G401.6 (cell line): ENCODE measurements around the gene BLOC1S4.
A peak's percentile ranks its signal among the peaks of the same experiment; 100 is the strongest.
"Not testable (repeated sequence)": the region's sequence is repeated elsewhere in the genome, so short reads cannot be mapped to it uniquely, and the experiment has no call there.

Experiments used
- FAIRE-seq: peaks from 2 replicates; lab custom pipeline; 2012; peaks lifted over from hg19 to GRCh38; lab: Jason Lieb, UNC

Gene BLOC1S4

DNA sequence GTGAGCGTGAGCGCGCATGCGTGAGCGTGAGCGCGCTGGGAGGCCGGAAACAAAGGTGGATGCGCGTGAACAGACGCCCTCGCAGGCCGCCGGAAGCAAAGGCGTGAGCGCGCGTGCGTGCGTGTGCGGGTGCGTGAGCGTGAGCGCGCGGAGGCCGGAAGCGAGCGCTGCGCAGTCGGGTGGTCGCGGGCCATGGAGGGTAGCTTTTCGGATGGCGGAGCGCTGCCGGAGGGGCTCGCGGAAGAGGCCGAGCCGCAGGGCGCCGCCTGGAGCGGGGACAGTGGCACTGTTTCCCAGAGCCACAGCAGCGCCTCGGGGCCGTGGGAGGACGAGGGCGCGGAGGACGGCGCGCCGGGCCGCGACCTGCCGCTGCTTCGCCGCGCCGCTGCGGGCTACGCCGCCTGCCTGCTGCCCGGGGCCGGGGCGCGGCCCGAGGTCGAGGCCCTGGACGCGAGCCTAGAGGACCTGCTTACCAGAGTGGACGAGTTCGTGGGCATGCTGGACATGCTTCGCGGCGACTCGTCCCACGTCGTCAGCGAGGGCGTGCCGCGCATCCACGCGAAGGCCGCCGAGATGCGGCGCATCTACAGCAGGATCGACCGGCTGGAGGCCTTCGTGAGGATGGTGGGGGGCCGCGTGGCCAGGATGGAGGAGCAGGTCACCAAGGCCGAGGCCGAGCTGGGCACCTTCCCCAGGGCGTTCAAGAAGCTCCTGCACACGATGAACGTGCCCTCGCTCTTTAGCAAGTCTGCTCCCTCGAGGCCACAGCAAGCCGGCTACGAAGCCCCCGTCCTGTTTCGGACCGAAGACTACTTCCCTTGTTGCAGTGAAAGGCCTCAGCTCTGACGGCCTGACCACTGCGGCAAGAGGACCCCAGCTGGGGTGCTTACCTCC, at the start of gene BLOC1S4:
Gene BLOC1S4 (plus strand): TSS at position 157 of the 894 bp plus-strand sequence. CDS start 36 bp downstream, at position 193.
- peak; percentile 89 for FAIRE-seq

DNA sequence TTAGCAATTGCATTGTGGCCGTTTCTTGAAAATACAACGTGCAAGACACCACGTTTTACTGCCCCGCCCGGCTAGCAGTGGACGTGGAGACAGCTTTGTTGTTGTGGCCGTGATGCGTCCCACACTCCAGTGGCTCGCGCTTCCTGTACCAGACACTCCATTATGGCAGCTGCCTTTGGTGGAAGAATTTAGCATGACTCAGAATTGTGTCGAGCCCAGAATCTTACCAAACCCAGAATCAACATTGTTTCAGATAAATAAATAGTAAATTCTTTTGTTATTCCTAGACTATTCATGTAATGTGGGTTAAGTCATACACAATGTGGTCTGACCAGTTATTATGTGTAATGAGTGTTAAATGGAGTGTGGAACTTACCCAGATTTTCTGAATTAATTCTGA, 47.6 kb upstream of the BLOC1S4 start:
- no peak for FAIRE-seq

DNA sequence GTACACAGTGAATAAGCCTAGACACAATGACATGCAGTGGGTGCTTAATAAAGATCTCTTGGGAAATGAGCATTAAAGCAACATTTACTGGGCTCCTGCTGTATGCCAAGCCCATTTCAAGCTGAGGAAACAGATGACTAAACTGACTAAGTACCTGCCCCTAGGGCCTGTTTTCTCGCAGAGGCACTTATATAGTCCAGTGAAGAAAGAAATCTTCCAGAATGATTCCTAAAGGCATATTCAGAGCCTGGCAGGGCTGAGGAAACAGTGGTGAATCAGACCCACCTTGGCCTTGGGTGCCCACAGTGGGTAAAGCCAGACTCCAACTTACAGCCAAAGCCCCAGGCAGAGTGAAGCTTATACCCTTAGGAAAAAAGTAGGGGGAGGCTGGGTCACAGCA, 44.3 kb upstream of the BLOC1S4 start:
- no peak for FAIRE-seq

DNA sequence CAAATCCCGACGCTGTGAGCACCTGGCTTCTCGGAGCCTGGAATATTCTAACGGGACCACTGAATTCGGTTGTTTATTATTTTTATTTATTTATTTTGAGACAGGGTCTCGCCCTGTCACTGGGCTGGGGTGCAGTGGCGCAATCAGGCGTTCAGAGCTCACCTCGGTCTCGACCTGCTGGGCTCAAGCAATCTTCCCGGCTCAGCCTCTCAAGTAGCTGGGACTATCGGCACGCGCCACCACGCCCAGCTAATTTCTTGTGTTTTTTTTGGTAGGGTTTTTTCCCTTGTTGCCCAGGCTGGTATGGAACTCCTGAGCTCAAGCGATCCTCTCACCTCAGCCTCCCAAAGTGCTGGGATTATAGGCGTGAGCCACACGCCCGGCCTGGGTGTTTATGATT, 43.8 kb upstream of the BLOC1S4 start:
- FAIRE-seq: no peak

DNA sequence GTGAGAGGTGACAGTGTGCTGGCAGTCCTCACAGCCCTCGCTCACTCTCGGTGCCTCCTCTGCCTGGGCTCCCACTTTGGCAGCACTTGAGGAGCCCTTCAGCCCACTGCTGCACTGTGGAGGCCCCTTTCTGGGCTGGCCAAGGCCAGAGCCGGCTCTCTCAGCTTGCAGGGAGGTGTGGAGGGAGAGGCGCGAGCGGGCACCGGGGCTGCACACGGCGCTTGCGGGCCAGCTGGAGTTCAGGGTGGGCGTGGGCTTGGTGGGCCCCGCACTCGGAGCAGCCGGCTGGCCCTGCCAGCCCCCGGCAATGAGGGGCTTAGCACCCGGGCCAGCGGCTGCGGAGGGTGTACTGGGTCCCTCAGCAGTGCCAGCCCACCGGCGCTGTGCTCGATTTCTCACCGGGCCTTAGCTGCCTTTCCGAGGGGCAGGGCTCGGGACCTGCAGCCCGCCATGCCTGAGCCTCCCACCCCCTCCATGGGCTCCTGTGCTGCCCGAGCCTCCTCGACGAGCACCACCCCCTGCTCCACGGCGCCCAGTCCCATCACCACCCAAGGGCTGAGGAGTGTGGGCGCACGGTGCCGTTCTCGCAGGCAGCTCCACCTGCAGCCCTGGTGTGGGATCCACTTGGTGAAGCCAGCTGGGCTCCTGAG, 43.3 kb upstream of the BLOC1S4 start:
- FAIRE-seq: not testable (repeated sequence)

DNA sequence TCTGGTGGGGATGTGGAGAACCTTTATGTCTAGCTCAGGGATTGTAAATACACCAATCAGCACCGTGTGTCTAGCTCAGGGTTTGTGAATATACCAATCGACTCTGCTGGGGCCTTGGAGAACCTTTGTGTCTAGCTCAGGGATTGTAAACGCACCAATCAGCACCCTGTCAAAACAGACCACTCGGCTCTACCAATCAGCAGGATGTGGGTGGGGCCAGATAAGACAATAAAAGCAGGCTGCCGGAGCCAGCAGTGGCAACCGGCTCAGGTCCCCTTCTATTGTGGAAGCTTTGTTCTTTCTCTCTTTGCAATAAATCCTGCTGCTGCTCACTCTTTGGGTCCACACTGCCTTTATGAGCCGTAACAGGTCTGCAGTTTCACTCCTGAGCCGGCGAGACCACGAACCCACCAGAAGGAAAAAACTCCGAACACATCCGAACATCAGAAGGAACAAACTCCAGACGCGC, 42.7 kb upstream of the BLOC1S4 start:
- peak; percentile 37 for FAIRE-seq

GRCh38 chr4:6673660-6674499, 42.1 kb upstream of the BLOC1S4 start:
- peak; percentile 88 for FAIRE-seq

DNA sequence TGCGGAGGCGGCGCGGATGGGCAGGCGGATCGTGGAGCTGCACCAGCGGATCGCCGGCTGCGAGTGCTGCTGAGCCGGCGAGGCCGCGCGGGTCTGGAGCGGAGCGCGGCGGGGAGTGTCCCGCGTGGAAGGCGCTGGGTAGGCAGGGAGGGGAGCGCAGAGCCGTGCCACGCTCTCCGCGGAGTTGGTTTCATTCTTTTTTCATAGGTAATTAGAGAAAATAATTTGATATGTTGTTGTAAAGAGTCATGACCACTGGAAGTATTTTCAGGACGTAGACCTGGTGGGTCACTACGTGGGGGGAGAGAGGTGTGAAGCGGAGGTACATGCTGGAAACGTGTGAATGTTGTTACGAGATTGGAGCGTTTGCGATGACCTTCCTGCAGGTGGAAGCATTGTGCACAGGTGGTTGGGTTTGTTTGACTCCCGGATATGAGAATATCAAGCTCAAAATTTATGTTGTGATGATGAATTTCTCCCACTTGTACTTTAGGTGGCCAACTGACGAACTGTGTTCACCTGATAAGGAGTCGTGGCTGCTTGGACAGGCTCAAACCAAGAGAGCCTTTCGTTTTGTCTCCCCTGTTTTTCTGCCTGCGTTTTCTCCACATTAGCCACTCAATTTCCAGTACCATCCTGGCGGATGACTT, 41.3 kb upstream of the BLOC1S4 start:
- peak; percentile 34 for FAIRE-seq

DNA sequence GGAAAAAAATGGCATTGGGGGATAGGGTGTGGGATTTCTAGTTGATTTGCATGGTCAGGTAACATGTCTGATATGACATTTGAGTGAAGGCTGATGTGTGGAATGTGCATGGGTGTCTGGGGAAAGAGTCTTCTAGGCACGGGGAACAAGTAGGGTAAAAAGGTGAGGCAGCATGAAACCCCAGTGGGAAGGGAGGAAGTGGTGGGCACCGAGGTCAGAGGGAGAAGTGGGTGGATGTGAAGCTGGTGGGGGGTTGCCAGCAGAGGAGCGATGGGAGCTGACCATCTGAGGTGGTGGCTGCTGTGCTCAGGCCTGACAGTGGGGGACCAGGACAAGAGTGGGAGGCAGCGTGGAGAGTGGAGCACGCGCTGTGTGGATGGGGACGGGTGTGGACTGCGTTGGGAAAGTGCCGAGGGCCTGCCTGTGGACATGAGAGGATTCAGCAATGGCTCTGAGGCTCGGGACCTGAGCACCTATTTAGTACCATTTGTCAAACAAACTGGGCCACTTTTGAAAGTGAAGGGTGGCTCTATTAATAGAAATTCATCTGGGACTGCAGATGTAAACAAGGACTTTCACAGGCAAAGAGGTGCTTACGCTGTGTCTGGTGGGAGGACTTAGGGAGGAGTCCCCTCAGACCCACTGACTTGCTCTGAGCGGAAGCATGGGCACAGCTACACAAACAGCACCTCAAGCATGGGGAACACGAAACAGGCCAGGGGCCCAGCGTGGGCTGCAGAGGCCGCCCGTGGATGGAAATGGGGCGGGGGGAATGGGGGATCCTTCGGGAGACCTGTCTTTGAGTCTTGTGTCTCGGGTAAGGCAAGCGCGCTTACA, 39.0 kb upstream of the BLOC1S4 start:
- FAIRE-seq: no peak

- FAIRE-seq: no peak
These were observed 35.5 kb upstream of the BLOC1S4 start for GRCh38 chr4:6680372-6681034.

DNA sequence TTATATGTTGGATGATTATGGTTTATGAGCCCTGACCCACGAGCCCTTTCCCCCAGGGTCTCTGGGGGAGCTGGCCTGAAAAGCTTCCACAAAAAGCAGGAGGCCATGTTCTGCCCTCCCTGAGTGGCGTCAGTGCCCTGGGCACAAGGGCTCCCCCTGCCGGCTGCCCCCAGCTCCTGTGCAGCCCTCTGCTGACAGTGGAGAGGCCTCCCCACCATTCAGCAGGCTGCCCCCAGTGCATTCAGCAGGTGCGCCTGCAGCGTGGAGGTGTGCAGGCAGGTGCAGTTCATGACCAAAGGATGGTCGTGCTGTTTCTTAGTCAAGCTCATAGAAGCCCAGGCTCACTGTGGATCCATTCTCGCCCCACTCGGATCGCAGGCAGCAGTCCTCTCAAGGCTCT, 34.8 kb upstream of the BLOC1S4 start:
- no peak for FAIRE-seq

DNA sequence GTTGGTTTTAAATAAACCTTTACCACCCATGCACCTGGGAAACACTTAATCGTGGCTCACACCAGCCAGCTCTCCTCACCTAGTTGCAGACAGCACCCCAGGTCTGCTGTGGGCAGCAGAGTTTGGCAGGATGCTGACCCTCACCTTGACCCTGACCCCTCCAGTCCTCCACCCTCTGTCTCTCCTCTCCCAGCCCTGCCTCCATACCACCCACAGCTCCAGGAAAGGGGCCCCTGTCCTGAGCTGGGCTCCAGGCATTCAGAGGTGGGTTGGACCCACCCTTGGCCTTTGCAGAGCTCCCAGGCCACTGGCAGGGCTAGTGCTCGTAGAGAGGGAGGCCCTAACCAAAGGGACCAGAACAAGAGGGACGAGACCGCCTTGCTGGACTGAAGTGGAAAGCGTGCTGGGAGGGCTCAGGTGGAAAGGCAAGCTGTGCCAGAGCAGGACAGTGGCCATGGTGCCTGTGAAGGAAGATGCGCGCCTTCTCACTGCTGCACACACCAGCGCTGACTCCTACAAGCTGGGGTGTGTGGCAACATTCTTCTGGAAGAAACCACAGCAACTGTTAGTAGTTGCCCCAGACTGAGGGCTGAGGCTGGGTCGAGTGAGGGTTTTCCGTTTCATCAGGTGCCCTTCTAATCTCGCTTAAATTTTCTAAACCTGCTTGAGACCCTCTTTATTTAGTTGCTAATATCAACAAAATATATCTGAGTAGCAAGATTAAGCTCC, 32.9 kb upstream of the BLOC1S4 start:
- no peak for FAIRE-seq

DNA sequence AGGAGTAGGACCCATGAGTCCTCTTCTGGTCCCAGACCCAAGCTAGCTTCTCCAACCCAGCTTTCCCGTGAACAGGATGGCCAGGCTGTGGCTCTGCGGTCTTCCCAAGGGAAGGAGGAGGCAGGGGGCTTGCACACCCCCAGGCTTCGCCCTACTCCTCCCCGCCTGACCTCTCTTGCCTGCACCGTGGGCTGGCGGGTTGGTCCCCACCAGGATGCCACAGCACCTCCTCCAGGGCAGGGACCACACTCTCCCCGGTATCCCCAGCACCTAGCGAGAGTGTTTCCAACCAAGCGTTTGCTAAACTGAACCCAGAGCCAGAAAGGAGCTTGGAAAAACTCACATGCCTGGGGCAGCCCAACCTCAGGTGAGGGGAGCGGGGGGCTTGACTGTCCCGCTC, 31.3 kb upstream of the BLOC1S4 start:
- FAIRE-seq: no peak

DNA sequence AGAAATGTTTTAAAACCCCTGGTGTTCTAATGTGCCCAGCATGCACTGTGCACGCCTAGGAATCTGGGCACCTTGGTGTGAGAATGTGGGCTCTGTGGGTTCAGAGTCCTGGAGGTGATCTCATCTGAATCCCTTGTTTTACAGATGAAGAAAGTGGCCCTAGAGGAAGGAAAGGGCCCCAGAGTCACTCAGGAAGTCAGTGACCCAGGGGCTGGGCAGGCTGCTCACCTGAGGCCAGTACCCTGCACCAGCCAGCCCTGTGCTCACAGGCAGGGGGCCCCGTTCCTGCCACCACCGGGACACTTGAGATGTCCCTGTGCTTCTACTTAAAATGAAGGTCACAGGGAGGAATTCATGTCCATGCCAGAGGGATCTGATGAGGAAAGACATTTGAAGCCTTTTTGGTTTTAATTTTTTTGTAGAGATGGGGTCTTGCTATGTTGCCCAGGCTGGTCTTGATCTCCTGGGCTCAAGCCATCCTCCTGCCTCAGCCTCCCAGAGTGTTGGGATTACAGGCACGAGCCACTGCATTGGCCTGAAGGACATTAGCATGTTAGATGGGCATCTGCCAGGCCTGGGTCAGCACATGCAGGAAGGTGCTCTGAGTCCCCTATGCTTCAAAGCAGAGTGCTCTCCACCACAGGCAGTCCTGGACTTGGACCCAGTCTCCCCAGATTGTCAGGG, 29.7 kb upstream of the BLOC1S4 start:
- FAIRE-seq: no peak

GRCh38 chr4:6687947-6688878, 27.8 kb upstream of the BLOC1S4 start:
- FAIRE-seq: no peak

DNA sequence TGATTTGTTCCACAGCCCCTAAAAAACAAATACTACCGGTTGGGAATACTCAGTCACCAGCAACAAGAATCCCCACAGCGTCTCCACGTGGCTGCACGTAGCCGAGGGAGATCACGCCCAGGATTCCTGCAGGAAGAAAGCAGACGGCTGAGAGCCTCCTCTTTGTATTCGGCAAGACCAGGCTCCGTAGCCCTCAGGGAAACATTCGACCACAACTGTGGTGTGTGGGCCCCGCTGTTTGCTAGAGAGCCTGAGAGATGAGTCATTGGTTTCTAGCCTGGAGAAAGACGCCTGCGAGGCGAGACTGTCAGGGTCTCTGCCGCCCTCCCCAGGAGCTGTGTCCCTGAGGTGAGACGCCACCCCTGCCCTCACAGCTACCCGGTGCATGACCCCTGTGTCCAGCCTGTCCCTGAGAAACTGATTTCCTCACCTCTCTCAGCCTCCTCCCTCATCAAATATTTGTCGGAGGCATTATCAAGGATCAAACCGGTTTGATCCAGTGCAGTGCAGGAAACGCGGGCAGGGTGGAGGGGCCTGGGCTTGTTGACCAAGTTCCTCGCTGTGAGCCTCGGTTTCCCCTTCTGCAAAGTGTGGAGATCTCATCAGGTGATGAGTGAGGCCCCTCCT, 27.0 kb upstream of the BLOC1S4 start:
- FAIRE-seq: peak; percentile 87

- no peak for FAIRE-seq
These were observed 26.4 kb upstream of the BLOC1S4 start for GRCh38 chr4:6689506-6689960.

DNA sequence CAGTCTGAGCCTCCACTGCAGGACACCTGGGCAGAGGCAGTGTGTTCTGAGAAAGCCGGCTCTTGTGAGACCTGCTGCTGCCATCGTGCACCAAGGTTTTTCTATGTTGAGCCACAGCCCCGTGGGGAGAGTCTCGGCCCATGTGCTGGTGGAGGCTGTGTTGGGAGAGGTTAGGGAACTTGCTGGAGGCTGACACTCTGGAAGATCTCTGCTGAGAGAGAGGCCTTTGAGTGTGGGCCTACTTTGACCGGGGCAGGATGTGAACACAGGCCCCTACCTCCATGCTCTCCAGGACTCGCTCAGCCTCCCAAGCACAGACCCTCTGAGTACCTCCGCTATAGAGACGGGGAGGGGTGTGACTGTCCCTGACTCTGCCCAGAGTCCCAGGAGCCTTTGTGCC, 23.6 kb upstream of the BLOC1S4 start:
- FAIRE-seq: no peak
